Uterus (tissue), 4 donors: Measurements from ENCODE around the gene AAK1. TPM values are rescaled to one million over a fixed set of nuclear protein-coding genes. Genes with fewer than 3 reads are reported as not detected.

Source experiments
- DNase-seq, 2 donors: peaks; one replicate each; pipeline ENCODE4 v3.0.0-alpha.2; 2019 to 2020
- H3K27ac ChIP-seq, 2 donors: fragments of 200-600 bp; sonication (generic); 1 replicate in 1 of 2; 2 replicates in 1 of 2; pipeline ENCODE4 v1.5.1; 2016 to 2018
- H3K27me3 ChIP-seq, 2 donors: fragments of 200-600 bp; sonication (generic); one replicate each; pipeline ENCODE4 v1.5.1; 2018 to 2019; ENCODE audit warnings: control low read depth in 1 of 2
- H3K36me3 ChIP-seq, 2 donors: fragments of 200-600 bp; sonication (generic); one replicate each; pipeline ENCODE4 v1.5.1; 2019; ENCODE audit warnings: control low read depth in 1 of 2
- H3K4me1 ChIP-seq, 2 donors: fragments of 200-600 bp; sonication (generic); one replicate each; pipeline ENCODE4 v1.5.1; 2018 to 2019; ENCODE audit warnings: control low read depth in 1 of 2
- H3K4me3 ChIP-seq, 2 donors: fragments of 200-600 bp; sonication (generic); 1 replicate in 1 of 2; 2 replicates in 1 of 2; pipeline ENCODE4 v1.5.1; 2018 to 2019; ENCODE audit warnings: mild to moderate bottlenecking in 1 of 2
- H3K9me3 ChIP-seq, 2 donors: fragments of 200-600 bp; sonication (generic); one replicate each; pipeline ENCODE4 v1.5.1; 2019; ENCODE audit warnings: control low read depth in 1 of 2
- POLR2A ChIP-seq, 2 donors: fragments of 450-650 bp; IDR thresholded peaks; one replicate each; pipeline ENCODE4 v1.6.1; 2016; ENCODE audit warnings: antibody characterized with exemption in 2 of 2, mild to moderate bottlenecking in 1 of 2, moderate library complexity in 1 of 2
- intact Hi-C: fragments of 100-400 bp; cut with DNase I; formaldehyde crosslinking; loops from one replicate; pipeline ENCODE4 v1.15.1; 2023; ENCODE audit warnings: low total_unique reads
- total RNA-seq, 4 donors: library from RNA; depleted of rRNA in 3 of 4; stranded (reverse); fragments of >200 nt in 3 of 4; gene quantifications; one replicate each; pipeline versions ENCODE4 v1.1.0 to v1.2.4, GENCODE V29; 2014 to 2023
- TF ChIP-seq, protein P1 (sequence below), 4 experiments: fragments of 200-600 bp in 2 of 4; fragments of 450-650 bp in 2 of 4; sonication (generic) in 2 of 4; IDR thresholded peaks; one replicate each; pipeline ENCODE4 v1.5.1; 2016 to 2019; ENCODE audit warnings: antibody characterized with exemption in 4 of 4, mild to moderate bottlenecking in 2 of 4, moderate library complexity in 1 of 4
- donor health status: DM: yes; HTN: yes; CAD: no.

The AAK1 gene
- total RNA-seq, result 10 to 100 TPM; 13.1 to 66.3 (median 32.5) TPM

DNA sequence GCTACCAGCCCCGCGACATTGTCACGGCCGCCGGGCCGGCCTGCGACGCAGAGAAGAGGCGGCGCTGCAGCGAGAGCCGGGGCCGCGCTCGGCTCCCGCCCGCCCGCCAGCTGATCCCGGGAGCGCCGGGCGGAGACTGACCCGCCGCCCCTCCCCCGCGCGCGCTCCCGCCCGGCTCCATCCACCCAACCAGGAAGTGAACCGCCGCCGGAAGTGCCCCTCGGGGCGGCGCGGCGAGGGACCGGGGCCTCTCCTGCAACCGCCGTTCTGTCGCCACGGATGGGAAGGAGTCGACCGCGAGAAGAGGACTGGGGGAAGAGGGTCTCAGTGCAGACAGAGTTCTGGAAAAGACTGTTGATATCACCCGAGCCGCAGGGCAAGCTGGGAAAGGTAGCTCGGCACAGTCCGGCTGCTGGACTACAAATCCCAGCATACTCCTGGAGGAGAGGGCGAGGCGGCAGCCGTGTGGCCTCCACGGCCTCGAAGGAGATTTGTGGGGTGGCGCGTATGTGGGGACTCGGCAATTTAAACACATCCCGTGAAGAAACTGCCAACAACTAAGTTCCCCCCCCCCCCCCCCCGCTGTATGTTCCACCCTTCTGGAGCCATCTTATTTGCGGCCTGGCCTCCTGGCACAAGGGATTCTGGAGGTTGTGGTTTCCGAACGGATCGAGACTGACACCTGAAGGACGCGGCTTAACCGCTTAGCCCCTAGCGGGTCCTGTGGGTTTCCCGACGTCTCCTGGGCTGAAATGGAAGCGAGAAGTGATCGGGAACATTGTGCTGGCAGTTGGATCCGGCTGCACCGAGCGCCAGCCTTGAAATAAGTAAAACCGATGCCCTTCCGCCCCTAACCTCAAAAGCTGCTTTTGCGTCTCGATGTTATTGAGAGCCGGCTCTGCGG lies at the start of gene AAK1:
TSS of gene AAK1 (minus strand) at position 138 of the 904 bp plus-strand sequence. CDS start 699 bp downstream, outside the sequence.
- Histone ChIP-seq H3K9me3 (no peaks in the 10 kb centered on the region), H3K27ac (peak within 1 kb of the TSS; percentile 96 to 97), H3K27me3 (no peaks in the 10 kb centered on the region), H3K4me3 (peak within 1 kb of the TSS; percentile 73 to 100), H3K4me1 (peaks cover 0 to 4% of the 10 kb centered on the region in 2 donors), H3K36me3 (no peaks in the 10 kb centered on the region)
- peak; percentile 78 to 88 for TF ChIP-seq POLR2A (IDR thresholded peaks at IDR 0.05)
- TF ChIP-seq, protein P1, sequence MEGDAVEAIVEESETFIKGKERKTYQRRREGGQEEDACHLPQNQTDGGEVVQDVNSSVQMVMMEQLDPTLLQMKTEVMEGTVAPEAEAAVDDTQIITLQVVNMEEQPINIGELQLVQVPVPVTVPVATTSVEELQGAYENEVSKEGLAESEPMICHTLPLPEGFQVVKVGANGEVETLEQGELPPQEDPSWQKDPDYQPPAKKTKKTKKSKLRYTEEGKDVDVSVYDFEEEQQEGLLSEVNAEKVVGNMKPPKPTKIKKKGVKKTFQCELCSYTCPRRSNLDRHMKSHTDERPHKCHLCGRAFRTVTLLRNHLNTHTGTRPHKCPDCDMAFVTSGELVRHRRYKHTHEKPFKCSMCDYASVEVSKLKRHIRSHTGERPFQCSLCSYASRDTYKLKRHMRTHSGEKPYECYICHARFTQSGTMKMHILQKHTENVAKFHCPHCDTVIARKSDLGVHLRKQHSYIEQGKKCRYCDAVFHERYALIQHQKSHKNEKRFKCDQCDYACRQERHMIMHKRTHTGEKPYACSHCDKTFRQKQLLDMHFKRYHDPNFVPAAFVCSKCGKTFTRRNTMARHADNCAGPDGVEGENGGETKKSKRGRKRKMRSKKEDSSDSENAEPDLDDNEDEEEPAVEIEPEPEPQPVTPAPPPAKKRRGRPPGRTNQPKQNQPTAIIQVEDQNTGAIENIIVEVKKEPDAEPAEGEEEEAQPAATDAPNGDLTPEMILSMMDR (IDR thresholded peaks at IDR 0.05), result no peak
- intact Hi-C loops, result no loop called here
- peak; percentile 88 to 89 for DNase-seq

DNA sequence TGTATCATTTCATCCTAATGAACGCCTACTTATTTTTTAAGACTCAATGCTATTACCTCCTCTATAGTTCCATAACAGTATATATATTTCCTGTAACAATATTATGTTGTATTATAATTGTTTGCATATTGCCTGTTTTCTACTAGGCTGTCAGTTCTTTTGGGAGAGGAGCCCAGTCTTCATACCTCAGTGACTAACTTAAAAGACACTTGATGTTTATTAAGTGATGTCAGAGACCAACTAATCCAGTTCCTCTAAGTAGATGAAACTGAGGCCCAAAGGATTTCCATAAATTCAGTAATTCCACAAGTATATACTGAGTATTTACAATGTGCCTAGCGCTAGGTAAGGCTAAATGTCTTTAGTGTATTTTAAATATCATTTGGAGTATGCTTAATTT lies 48.9 kb upstream of the AAK1 start:
- no peak overlapping the region for H3K4me3 ChIP-seq
- intact Hi-C loops, result no loop called here
- H3K27me3 ChIP-seq, result no peaks in the 10 kb centered on the region
- H3K9me3 ChIP-seq, result no peaks in the 10 kb centered on the region
- no peaks in the 10 kb centered on the region for H3K4me1 ChIP-seq
- H3K36me3 ChIP-seq, result no peaks in the 10 kb centered on the region
- TF ChIP-seq POLR2A (IDR thresholded peaks at IDR 0.05), result no peak
- TF ChIP-seq, protein P1 (IDR thresholded peaks at IDR 0.05), result no peak
- H3K27ac ChIP-seq, result peak overlapping the region in 1 of 2 donors; percentile 10
- DNase-seq, result no peak

DNA sequence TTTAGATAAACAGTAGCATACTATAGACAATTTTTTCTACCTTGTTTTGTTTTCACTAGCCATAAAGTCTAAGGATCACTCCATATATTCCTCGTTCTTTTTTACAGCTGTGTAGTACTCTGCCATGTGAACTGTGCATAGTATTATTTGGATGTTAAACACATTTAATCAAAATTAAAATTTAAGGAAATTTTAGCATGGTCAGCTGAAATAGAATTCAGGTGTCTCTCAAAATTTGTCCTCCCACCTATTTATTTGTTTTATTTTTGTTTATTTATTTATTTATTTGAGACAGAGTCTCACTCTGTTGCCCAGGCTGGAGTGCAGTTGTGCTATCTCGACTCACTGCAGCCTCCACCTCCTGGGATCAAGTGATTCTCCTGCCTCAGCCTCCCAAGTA lies 46.4 kb upstream of the AAK1 start:
- intact Hi-C loops, result no loop called here
- no peak for DNase-seq
- no peaks in the 10 kb centered on the region for H3K9me3 ChIP-seq
- no peaks in the 10 kb centered on the region for H3K36me3 ChIP-seq
- H3K4me1 ChIP-seq, result no peaks in the 10 kb centered on the region
- no peak overlapping the region for H3K4me3 ChIP-seq
- TF ChIP-seq POLR2A (IDR thresholded peaks at IDR 0.05), result no peak
- TF ChIP-seq, protein P1 (IDR thresholded peaks at IDR 0.05), result no peak
- H3K27me3 ChIP-seq, result no peaks in the 10 kb centered on the region
- H3K27ac ChIP-seq, result no peak overlapping the region

DNA sequence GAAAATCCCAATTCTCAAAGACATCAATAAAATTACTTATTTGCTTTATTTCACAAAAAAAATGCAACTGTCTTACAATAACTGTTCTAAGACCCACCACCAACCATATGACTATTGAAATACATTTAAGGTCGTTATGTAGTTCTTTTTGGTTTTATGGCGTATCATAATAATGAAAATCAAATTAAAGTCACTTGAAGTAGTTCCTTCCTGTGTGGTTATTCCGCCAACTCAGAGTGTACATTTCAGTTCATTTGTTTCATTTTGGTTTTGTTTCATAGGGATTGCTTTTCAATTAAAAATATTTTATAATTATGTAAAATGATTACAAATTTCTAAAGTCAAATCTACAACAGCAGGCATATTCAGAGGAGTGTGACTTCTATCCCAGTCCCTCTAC lies 45.9 kb upstream of the AAK1 start:
- Histone ChIP-seq H3K9me3 (no peaks in the 10 kb centered on the region), H3K36me3 (no peaks in the 10 kb centered on the region), H3K4me3 (no peak overlapping the region), H3K27me3 (no peaks in the 10 kb centered on the region), H3K27ac (no peak overlapping the region), H3K4me1 (peaks cover 0 to under 1% of the 10 kb centered on the region in 2 donors)
- intact Hi-C loops, result no loop called here
- TF ChIP-seq, protein P1 (IDR thresholded peaks at IDR 0.05), result no peak
- no peak for TF ChIP-seq POLR2A (IDR thresholded peaks at IDR 0.05)
- no peak for DNase-seq

DNA sequence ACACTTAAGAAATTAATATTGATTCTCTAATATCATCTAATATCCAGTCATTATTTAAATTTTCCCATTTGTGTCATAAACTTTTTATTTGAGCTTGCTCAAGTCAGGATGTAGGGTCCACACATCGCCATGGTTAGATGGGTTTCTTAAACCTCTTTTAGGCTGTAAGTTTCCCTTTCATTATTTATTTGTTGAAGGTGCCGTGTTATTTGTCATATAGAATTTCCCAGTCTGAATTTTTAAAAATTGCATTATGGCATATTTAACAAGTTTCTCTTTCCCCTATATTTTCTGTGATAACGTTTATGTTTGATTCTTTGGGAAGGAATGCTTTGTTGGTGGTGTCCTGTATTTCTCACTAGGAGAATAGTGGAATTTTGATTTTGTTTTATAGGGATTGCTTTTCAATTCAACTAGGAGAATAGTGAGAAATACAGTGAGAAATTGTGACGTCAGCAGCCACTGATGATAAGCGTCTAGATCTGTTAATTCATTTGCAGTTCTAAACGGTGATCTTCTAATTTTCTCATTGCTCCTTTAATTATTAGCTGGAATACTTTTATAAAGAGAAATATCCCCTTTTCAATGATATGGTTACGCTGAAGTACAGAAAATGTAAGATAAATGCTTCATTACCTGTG lies 44.6 kb upstream of the AAK1 start:
- Histone ChIP-seq H3K27me3 (no peaks in the 10 kb centered on the region), H3K4me1 (peaks cover 0 to 6% of the 10 kb centered on the region in 2 donors), H3K36me3 (no peaks in the 10 kb centered on the region), H3K9me3 (no peaks in the 10 kb centered on the region), H3K27ac (peak overlapping the region in 1 of 2 donors; percentile 87), H3K4me3 (no peak overlapping the region)
- intact Hi-C loops, result no loop called here
- TF ChIP-seq POLR2A (IDR thresholded peaks at IDR 0.05), result no peak
- TF ChIP-seq, protein P1 (IDR thresholded peaks at IDR 0.05), result no peak
- DNase-seq, result no peak
